ENCODE results near the gene SYNPO2.
"Not testable (repeated sequence)": the region's sequence is repeated elsewhere in the genome, so short reads cannot be mapped to it uniquely, and the experiment has no call there.

SYNPO2 gene

GRCh38 chr4:119010221-119010620 lies 121.6 kb downstream of the SYNPO2 start:
- DNase-seq = not testable (repeated sequence)

GRCh38 chr4:119010909-119011606 lies 122.4 kb downstream of the SYNPO2 start:
- no peak for DNase-seq

- DNase-seq = no peak
These were observed 122.9 kb downstream of the SYNPO2 start for GRCh38 chr4:119011607-119011988.

- no peak for DNase-seq
These were observed 126.0 kb downstream of the SYNPO2 start for GRCh38 chr4:119014658-119015057.

GRCh38 chr4:119016636-119017035 lies 128.0 kb downstream of the SYNPO2 start:
- DNase-seq = no peak

- DNase-seq = no peak
These were observed 129.0 kb downstream of the SYNPO2 start for GRCh38 chr4:119017636-119018035.

GRCh38 chr4:119020158-119020557 lies 131.5 kb downstream of the SYNPO2 start:
- DNase-seq = no peak

GRCh38 chr4:119022520-119022919 lies 133.9 kb downstream of the SYNPO2 start:
- not testable (repeated sequence) for DNase-seq

- no peak for DNase-seq
These were observed 135.4 kb downstream of the SYNPO2 start for GRCh38 chr4:119024102-119024501.

GRCh38 chr4:119025420-119025819 lies 136.8 kb downstream of the SYNPO2 start:
- DNase-seq = no peak

GRCh38 chr4:119025916-119026661 lies 137.4 kb downstream of the SYNPO2 start:
- DNase-seq = no peak

- no peak for DNase-seq
These were observed 138.2 kb downstream of the SYNPO2 start for GRCh38 chr4:119026662-119027444.

GRCh38 chr4:119027811-119028210 lies 139.2 kb downstream of the SYNPO2 start:
- no peak for DNase-seq

- no peak for DNase-seq
These were observed 139.6 kb downstream of the SYNPO2 start for GRCh38 chr4:119028296-119028695.

- no peak for DNase-seq
These were observed 141.3 kb downstream of the SYNPO2 start for GRCh38 chr4:119029847-119030535.

- no peak for DNase-seq
These were observed 141.9 kb downstream of the SYNPO2 start for GRCh38 chr4:119030536-119030890.

GRCh38 chr4:119031218-119031617 lies 142.6 kb downstream of the SYNPO2 start:
- no peak for DNase-seq

- DNase-seq = no peak
These were observed 144.4 kb downstream of the SYNPO2 start for GRCh38 chr4:119032921-119033685.

GRCh38 chr4:119034276-119035008 lies 145.8 kb downstream of the SYNPO2 start:
- no peak for DNase-seq

GRCh38 chr4:119035951-119036737 lies 147.5 kb downstream of the SYNPO2 start:
- DNase-seq = no peak

GRCh38 chr4:119037709-119038108 lies 149.1 kb downstream of the SYNPO2 start:
- no peak for DNase-seq
